ENCODE data around the gene TMEM87B.
"Not testable (repeated sequence)": the region's sequence is repeated elsewhere in the genome, so short reads cannot be mapped to it uniquely, and the experiment has no call there.

The TMEM87B gene

DNA sequence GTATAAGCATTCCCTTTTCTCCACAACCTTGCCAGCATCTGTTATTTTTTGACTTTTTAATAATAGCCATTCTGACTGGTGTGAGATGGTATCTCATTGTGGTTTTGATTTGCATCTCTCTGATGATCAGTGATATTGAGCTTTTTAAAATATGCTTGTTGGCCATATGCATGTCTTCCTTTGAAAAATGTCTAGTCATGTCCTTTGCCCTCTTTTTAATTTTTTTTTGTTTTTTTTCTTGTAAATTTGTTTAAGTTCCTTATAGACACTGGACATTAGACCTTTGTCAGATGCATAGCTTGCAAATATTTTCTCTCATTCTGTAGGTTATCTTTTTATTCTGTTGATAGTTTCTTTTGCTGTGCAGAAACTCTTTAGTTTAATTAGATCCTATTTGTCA, 14.7 kb downstream of the TMEM87B start:
- not testable (repeated sequence) for DNase-seq (ENCODE audit: low read depth)

DNA sequence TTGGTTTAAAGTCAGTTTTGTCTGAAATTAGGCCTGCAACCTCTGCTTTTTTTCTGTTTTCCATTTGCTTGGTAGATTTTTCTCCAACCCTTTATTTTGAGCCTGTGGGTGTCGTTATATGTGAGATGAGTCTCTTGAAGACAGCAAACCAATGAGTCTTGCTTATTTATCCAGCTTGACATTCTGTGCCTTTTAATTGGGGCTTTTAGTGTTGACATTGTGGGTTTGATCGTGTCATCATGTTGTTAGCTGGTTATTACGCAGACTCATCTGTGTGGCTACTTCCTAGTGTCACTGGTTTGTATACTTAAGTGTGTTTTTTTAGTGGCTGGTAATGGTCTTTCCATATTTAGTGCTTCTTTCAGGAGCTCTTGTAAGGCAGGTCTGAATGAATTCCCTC, 18.8 kb downstream of the TMEM87B start:
- DNase-seq (ENCODE audit: low read depth) = no peak

DNA sequence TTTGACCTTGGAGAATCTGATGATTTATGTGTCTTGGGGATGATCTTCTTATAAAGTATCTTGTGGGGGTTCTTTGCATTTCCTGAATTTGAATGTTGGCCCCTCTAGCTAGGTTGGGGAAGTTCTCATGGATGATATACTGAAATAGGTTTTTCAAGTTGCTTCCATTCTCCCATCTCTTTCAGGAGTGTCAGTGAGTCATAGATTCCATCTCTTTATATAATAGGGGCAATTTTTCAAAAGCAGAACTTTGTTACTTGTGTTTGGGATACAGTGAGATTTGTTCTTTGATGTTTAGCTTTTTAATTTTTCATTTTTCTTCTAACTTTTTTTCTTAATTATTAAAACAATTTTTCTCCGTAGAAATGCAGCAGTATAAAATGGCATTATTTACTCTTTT, 19.4 kb downstream of the TMEM87B start:
- no peak for DNase-seq (ENCODE audit: low read depth)

DNA sequence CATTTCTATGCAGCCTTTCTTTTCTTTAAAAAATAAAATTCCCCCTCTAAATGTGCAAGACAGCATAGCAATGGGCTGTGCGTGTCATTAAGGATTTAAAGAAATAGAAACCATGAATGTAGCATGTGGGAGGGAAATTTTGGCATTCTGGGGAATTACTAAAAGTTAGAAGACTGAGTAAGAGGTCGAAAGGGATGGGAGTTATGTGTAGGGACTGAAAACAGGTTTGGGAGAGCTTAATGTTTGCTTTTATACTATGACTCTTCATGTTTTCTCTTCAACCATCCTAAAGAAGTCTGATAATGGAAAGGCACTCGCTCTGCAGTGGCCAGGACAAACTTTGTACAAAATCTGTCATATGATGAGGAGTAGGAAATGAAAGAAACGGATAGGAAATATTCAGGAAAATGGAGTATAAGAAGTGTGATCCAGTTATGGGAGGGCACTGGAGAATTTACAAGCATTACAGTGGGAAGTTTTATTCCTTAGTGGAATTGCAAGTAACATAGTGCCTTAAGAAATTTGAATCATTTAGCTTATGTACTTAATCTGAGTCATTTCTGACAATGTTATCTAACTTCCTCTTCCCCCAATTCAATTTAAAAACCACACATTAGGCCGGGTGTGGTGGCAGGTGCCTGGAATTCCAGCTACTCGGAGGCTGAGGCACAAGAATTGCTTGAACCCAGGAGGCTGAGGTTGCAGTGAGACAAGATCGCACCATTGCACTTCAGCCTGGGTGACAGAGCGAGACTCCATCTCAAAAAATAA, 20.6 kb downstream of the TMEM87B start:
- no peak for DNase-seq (ENCODE audit: low read depth)

DNA sequence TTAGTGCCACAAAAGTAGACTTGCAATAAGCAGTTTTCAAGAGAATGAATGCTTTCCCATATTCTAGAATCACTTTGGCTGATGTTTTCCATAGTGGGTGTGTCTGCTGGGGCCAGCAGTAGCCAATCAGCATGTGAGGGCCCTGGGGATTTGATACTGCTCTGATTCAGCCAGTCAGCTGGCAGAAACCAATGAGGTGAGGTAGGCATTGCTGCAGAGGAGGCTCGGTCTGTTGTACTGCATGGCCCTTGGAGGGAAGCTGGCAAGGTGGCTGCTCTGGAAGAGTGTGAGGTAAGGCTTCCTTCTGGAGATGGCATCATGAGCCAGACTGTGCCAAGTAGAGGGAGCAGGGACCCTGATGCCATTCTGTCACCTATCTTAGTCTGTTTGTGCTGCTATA, 22.7 kb downstream of the TMEM87B start:
- DNase-seq (ENCODE audit: low read depth) = no peak

DNA sequence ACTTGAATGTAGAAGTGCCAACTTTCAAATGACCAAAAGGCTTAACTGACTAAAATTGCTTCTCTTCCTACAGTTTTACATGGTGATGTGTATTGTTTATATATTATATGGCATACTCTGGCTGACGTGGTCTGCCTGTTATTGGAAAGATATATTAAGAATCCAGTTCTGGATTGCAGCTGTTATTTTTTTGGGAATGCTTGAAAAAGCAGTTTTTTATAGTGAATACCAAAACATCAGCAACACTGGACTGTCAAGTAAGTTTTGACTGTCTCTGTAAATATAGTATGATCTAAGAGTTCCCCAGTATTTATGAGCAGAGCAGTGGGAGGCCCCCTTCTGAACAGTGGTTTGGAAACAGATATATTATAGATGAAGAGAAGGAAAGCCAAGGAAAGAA, 26.2 kb downstream of the TMEM87B start:
- DNase-seq (ENCODE audit: low read depth) = no peak

DNA sequence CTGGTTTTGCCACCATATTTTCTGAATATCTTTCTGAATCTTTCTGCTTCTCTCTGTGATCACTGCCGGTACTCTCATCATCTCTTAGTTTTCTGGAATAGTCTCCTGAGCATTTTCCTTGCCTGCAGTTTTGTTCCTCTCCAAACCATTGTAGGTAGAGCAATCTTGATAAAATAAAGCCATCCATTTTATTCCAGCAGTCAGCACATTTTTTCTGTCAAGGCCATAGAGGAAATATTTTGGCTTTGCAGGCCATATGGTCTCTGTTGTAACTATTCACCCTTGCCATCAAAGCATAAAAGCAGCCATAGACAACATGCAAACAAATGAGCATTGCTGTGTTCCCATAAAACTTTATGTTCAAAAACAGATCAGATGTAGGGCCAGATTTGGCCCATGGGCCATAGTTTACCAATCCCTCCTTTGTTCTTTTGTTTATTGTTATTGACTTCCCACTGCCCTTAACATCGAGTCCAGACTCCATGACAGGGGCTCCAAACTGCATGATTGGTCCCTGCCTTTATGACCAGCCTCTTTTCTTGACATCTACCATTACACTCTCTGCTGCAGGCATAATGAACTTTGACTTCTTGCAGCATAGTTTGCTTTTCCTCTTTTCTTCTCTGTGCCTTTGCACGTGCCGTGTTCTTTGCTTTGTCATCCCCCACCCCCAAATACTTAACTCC, 29.8 kb downstream of the TMEM87B start:
- DNase-seq (ENCODE audit: low read depth) = no peak

DNA sequence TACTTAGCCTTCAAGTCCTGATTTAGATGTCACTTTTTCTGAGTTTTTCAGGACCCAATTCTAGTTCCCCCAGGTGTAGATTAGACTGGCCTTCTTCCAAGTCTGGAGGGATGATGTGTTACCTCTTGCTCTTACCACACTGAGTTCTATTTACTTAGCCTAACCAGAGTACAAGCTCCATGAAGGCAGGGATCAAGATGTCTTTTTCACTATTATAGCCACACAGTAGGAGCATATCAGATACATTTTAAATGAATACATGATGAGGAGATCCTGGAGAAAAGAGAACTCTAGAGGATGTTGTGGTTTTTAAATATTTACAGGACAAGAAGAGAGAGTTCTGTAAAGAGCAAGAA, 30.3 kb downstream of the TMEM87B start:
- DNase-seq (ENCODE audit: low read depth) = no peak

DNA sequence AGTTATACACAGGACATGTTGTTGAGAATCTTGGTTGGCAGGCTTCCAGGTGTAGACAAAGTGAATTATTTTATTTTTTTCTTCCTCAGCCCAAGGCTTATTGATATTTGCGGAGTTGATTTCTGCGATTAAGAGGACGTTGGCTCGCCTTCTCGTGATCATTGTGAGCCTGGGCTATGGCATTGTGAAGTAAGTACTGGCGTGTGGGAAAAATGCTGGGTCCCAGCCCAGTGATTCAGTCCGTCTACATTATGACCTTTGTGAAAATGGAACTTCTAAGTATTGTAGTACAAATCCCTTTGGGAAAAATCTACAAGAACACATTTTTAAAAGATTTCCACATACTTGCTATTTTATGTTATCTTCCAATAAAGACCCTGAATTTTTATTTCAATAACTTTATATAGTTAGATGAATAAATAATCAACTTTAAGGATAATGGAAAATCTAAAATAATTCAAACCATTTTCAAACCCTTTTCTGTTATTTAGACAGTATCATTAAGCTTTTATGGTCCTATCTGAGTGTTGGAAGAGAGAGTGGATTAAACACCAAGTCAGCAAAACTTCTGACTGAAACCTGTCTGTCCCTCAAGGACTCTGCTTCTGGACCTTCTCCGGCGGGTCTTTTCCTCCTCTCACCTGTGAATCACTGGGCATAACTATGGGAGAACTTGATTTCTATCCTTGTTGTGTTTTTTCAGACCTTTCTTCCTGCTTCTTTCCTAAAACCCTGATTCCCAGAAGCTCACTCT, 31.0 kb downstream of the TMEM87B start:
- DNase-seq (ENCODE audit: low read depth) = no peak

DNA sequence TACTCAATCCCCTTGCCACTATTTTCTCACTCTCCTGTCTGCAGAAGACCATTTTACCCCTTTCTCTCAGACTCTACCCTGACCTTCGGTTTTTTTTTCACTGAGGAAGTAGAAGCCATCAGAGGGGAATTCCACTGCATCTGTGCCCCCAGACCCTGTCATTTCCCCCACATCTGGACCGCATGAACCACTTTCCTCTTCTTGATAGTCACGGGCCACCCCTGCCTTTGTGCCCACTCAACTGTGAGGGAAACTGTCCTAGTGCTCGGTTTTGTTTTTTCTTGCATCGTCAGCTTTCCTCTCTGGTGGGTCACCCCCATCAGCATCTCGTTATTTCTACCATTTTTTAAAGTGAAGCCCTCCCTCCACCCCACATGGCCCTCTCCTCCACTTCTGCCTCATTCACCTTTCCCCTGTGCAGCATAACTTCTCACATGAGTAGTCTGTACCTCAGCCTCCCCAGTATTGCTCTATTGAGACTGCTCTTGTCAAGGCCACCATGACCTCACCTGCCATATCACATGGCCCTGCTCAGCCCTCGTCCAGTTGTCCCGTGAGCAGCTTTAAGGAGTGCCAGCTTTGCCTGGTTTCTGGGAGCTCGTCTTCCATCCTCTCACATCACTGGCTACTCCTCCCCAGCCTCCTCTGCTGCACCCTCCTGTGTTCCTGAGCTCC, 32.4 kb downstream of the TMEM87B start:
- no peak for DNase-seq (ENCODE audit: low read depth)

DNA sequence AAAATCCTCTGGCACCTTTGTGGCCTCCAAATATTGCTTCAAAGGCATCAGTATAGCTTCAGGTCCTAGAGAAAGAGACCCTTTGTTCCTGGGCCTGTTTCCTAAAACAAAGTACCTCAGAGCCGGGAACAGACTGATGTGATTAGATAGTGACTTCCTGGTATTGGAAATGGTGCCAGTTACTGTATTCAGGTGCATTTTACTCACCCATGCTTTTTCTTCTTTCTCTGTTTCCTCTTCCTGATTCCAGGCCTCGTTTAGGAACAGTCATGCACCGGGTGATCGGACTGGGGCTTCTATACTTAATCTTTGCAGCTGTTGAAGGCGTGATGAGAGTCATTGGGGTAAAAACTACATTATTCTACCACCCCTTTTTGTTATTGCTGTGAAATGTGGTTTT, 34.3 kb downstream of the TMEM87B start:
- no peak for DNase-seq (ENCODE audit: low read depth)

DNA sequence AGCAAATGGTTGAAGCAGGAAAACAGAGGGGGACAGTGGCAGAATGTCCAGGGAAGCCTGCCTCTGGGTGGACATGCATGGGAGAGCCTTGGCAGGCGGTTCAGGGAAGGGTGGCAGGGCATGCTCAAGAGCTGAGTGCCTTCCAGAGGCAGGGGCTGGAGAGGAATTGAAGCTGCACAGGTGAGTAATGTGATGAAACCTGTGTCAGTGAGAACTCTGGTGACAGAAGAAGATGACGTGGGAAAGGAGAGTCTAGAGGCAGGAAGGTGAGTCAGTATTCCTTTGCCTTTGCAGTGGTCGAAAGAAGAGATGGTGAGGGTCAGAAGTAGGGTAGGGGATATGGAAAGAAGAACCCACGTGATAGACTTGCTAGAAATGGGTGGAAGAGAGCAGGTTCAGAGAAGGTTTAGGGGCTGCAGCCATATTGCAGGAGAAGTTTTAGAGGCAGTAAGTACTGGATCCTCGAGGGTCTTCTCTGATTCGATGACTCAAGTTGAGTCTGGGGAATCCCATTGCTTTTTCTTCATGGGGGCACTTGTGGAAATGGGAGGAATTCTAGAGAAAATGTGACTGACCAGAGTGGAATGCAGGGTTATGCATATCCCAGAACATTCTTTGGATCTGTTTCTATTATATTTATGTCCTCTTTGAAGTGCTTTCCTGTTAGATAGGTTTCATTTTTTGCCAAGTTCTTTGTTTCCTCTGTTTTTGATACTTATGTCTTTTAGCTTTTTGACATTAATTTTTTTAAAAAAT, 37.4 kb downstream of the TMEM87B start:
- DNase-seq (ENCODE audit: low read depth) = no peak

DNA sequence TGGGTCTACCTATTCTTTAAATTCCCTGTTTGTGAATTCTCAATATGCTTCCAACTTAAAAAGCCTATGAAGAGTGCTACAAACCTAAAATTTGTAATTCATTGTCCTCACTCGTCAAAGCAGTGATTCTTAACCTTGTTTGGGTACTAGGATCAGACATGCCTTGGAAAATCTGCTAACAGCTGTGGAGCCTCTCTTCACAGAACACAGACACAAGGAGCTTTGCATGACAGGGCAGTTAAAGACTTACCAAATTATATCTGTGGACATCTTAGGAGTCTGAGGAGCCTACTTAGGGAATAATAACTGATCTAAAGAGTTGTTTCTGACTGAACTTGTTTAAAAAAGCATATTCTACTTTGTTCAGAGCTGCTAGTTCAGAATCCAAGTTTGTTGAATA, 38.1 kb downstream of the TMEM87B start:
- no peak for DNase-seq (ENCODE audit: low read depth)

DNA sequence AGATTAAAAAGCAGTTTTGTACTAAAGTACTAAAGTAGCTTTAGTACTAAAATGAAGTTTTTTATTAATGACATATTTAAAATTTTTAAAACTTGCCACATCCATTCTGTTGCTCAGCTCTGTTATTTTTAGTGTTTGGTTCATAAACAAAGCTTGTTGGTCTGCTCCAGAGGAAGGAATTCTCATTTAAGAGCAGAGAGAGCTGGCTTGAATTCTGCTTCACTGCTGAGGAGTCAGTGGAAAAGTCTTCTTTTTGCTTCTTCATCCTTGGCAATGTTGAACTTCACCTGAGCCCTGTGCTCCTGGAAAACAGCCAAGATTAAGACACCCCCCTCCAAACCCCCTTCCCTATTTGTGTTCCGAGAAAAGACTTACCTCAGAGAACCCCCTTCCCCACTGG, 40.6 kb downstream of the TMEM87B start:
- no peak for DNase-seq (ENCODE audit: low read depth)

DNA sequence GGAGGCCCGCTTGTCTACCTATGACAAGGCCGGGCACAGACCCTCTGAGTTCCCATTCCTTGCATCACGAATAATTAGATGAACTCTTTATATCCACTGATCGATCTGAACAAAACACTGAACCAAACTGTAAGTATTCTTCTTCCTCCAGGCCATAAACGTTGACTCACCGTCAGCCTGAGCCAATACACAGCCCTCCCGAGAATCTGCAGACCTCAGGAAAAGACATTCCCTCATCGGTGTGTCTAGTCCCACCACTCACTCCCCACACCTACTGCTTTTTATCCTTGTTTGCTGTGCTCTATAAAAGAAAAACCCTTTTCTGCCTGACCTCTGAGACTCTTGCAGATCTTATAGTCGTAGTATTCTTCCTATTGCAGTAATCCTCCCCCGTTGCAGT, 41.0 kb downstream of the TMEM87B start:
- DNase-seq (ENCODE audit: low read depth) = no peak

DNA sequence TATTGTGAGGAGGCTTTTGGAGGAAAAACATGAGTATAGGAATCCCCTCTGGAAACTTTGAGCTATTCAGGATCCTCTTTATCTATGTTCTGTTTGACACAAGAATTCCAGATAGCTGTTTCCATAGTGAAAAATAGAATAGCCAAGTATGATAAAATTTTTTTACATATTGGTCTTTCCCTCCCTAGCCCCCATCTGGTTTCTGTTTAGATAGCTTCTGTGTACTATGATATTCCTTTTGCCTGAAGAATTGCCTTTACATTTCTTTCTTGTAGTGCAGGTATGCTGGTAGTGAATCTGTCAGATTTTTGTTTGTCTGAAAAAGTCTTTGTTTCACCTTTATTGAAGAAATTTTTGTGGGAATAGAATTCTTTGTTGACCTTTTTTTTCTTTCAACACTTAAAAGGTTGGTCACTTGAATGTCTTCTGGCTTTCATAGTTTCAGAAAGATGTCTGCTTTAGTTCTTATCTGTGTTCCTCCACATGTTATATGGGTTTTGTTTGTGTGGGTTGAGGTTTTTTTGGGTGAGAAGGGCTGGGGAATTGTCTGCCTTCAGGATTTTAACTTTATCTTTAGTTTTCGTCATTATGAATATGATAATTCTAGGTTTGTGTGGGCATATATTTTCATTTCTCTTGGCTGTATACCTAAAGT, 53.2 kb downstream of the TMEM87B start:
- DNase-seq (ENCODE audit: low read depth) = no peak

DNA sequence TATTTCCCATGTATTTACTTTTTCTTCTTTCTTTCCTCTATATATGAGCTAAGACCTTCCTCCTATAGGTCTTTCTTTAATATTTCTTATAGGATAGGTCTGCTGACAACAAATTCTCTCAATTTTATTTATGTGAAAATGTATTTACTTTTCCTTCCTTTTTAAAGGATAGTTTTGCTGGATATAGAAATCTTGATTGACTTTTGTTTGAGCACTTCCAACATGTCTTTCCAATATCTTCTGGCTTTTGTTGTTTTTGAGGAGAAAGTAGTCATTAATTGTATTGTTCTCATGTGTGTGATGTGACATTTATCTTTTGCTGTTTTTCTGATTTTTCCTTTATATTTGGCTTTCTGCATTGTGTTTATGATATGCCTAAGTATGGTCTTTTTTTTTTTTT, 54.2 kb downstream of the TMEM87B start:
- no peak for DNase-seq (ENCODE audit: low read depth)

DNA sequence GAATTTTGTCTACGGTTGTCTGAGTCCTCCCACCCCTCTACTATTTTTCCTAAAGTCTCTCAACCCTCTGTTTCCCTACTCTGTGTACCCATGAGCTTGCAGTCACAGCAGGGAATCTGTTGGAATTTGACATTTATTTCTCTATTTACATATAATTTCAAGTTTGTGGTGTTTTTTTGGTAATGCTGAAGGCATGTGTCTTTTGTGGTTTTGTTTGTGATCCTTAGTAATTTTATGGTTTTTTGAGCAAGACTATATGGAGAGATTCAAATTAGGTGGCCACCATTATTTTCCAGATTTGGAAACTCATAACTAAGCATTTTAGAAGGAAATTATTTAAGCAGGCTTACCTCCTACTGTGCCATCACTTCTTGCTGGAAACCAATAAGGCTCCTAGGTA, 55.9 kb downstream of the TMEM87B start:
- DNase-seq (ENCODE audit: low read depth) = no peak

DNA sequence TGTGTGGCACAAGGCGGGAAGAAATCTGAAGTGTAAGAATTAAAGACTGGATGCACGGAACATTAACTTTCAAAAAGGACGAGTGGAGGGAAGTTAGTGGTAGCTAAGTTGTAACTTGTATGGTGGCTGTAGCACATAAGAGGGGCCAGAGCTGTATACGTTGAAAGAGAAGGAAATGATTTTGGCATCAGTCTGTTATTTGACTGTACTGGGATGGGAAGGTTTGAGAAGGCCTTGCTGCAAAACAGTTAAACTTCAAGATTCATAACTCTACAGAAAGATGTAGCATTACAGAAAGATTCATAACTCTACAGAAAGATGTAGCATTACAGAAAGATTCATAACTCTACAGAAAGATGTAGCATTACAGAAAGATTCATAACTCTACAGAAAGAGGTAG, 58.3 kb downstream of the TMEM87B start:
- DNase-seq (ENCODE audit: low read depth) = not testable (repeated sequence)

DNA sequence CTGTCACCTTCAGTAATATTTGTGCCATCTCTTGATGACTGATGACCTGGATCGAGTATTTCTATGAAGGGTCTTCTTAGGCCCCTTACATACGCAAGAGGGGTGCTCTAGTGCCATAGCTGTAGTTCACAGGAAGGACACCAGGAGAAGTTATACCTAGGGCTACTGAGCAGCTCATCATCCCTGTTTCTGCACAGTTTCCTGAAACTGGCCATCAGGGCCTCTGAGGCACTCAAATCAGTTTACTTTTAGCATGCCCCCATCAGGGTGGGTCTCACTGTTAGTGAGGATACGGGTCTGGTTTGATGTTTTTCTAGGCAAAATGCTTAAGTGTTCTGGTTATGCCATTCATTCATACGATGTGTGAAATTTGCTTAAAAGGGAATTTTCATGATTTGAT, 63.1 kb downstream of the TMEM87B start:
- no peak for DNase-seq (ENCODE audit: low read depth)

DNA sequence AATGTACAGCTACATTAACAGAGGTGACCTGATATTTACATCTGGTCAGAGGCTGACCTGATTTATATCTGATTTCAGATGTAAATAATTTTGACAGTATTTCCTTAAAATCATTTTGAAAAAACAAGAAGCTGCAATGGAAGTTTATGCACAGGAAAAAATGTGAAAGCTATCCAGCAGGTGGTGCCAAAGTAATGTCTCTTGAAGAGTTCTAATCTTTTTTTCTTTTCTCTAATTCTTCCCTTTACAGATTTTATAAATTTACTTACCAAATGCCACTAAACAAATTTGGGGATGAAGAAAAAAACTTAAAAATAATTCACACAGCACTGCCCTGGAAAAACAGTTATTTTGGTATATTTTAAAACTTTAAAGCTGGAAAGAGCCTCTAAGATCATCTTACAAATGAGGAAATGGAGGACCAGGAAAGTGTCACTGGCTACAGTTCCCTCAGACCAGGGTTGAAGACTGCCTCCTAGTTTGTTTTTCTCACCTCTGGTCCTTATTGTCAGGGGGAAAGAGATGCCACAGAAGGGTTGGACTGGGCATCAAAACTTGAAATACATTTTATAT, 66.7 kb downstream of the TMEM87B start:
- DNase-seq (ENCODE audit: low read depth) = peak; percentile 44
